Measurements from ENCODE around the gene AGBL4. TPM values are rescaled to one million over a fixed set of nuclear protein-coding genes. Genes with fewer than 3 reads are reported as not detected.

Gene AGBL4
- total and polyA plus RNA-seq, 9 of the 15 experiments (the other 6 are each of a cell fraction or from before 2014, with no cell fraction given) = 0.11 TPM; not detected in 7

DNA sequence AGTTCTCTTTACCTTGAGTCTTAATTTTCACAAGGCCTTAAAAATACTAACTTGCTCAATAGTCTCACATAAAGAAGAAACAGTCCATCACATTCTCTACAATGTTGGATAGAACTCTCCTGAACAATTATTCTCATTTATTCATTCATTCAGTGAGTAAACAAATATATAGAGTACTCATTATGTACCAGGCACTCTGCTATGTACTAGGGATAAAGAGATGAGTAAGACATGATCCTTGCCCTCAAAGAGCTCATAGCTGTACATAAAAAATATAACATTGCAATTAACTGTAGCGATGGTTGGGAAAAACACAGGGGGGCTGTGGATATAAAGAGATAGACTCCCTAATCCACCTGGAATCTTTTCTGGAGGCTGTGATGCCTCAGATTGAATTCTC lies 660.1 kb downstream of the AGBL4 start:
- Histone ChIP-seq H3K4me3 (no peak overlapping the region), H4K20me1 (replicated peaks; ENCODE audit: control insufficient read depth, insufficient read depth, low read length) (no peaks in the 10 kb centered on the region), H3K9me3 (replicated peaks; ENCODE audit: control insufficient read depth, insufficient read depth, low read depth, low read length) (no peaks in the 10 kb centered on the region; the same call in 1 of the 2 replicates), H2AFZ (ENCODE audit: low read depth, low read length) (no peak overlapping the region), H3K27me3 (ENCODE audit: control insufficient read depth in 2 of 2, insufficient read depth in 2 of 2, low read length in 2 of 2) (no peaks in the 10 kb centered on the region), H3K4me2 (ENCODE audit: insufficient read depth, low read length) (no peak overlapping the region), H3K4me1 (replicated peaks in 1 of 2; ENCODE audit: control insufficient read depth in 2 of 2, insufficient read depth in 2 of 2, low read length in 2 of 2) (no peaks in the 10 kb centered on the region), H3K9ac (ENCODE audit: insufficient read depth in 1 of 2, low read depth in 2 of 2, low read length in 2 of 2) (no peak overlapping the region), H3K79me2 (ENCODE audit: control insufficient read depth, insufficient read depth, low read length) (no peaks in the 10 kb centered on the region), H3K9me1 (ENCODE audit: control insufficient read depth, insufficient read depth, low read length) (no peaks in the 10 kb centered on the region), H3K27ac (ENCODE audit: extremely low read depth, low read depth, low read length) (no peak overlapping the region), H3K36me3 (ENCODE audit: control insufficient read depth, insufficient read depth, low read length) (no peaks in the 10 kb centered on the region)
- intact Hi-C loops (cut with micrococcal nuclease) = no loop called here
- no peak for FAIRE-seq
- WGBS (ENCODE audit: insufficient coverage, low coverage, missing lambda C conversion rate) = 0% methylated on average over 1 of the region's 1 CpG
- TF ChIP-seq MTA2 (IDR thresholded peaks at IDR 0.05; ENCODE audit: low read depth) (no peak), TRIM28 (IDR thresholded peaks at IDR 0.05) (no peak), HMG20B (CRISPR knock-in tag; IDR thresholded peaks at IDR 0.05) (no peak), NFE2 (IDR thresholded peaks at IDR 0.05; ENCODE audit: low read depth) (no peak), TEAD1 (CRISPR knock-in tag; IDR thresholded peaks at IDR 0.05) (no peak), ELF1 (tag; IDR thresholded peaks at IDR 0.05) (no peak), BACH1 (tag; IDR thresholded peaks at IDR 0.05) (no peak), CLOCK (CRISPR knock-in tag; IDR thresholded peaks at IDR 0.05; ENCODE audit: borderline replicate concordance) (no peak)
- BruUV-seq (replicated peaks) = no TSS peak
- ChIA-PET POLR2A (no interaction called here), CTCF (ENCODE audit: low intra/inter-chr PET ratio) (no interaction called here)
- ATAC-seq = no peak
- no peak for DNase-seq (ENCODE audit: extremely low read depth in 1 of 4, low spot score in 3 of 4)
- in situ Hi-C loops (cut with MboI) = no loop called here
